K562 (cell line): ENCODE data around the gene CRYBG2. TPM values are rescaled to one million over a fixed set of nuclear protein-coding genes. Genes with fewer than 3 reads are reported as not detected.

Source experiments
- ATAC-seq: fragments of 200-7000 bp; cut with Tn5 transposase; 3 replicates; pipeline ENCODE4 v1.9.1; 2020; ENCODE audit warnings: moderate library complexity
- BruUV-seq: library from RNA; stranded (reverse); fragments of 400-500 nt; replicated peaks from 2 replicates; lab custom pipeline; 2021; lab: Mats Ljungman, UMichigan
- CTCF ChIA-PET: fragments of 300-600 bp; formaldehyde crosslinking; extraction: SDS; loops from one replicate; lab custom pipeline; 2021; ENCODE audit warnings: low intra/inter-chr PET ratio; lab: Yijun Ruan, JAX
- POLR2A ChIA-PET: fragments of 300-600, 350-650 bp; sonication (Branson Sonifier 250); formaldehyde crosslinking; extraction: SDS; loops from one replicate; lab custom pipeline; 2021; ENCODE audit warnings: antibody characterized with exemption, inconsistent platforms; lab: Yijun Ruan, JAX
- DNase-seq, 4 experiments: peaks; one replicate each; pipeline versions ENCODE4 v3.0.0 to v3.0.0-alpha.2; 2011 to 2018; ENCODE audit warnings: low spot score in 3 of 4, mixed read lengths in 3 of 4; ENCODE audit errors: extremely low read depth in 1 of 4
- FAIRE-seq: peaks from 2 replicates; lab custom pipeline; 2011; peaks lifted over from hg19 to GRCh38; lab: Jason Lieb, UNC
- H2AFZ ChIP-seq: 2 replicates; pipeline ENCODE4 v1.6.0; 2011; ENCODE audit warnings: low read depth, low read length, control low read depth, inconsistent platforms
- H3K27ac ChIP-seq: fragments of 200-600 bp; 3 replicates; pipeline ENCODE4 v1.8.0; 2011; ENCODE audit warnings: low read depth, mild to moderate bottlenecking, control low read depth, inconsistent platforms, low read length, moderate library complexity, mixed read lengths; ENCODE audit errors: extremely low read depth
- H3K27me3 ChIP-seq, 2 experiments: fragments of 300-600 bp in 1 of 2; 2 replicates in 1 of 2; 3 replicates in 1 of 2; pipeline versions ENCODE4 v1.6.0 to v1.8.0; 2011; ENCODE audit warnings: inconsistent platforms in 2 of 2, low read length in 2 of 2, mild to moderate bottlenecking in 1 of 2, mixed read lengths in 1 of 2, moderate library complexity in 1 of 2; ENCODE audit not compliant: control insufficient read depth in 2 of 2, insufficient read depth in 2 of 2
- H3K36me3 ChIP-seq: fragments of 300-600 bp; 3 replicates; pipeline ENCODE4 v1.8.0; 2011; ENCODE audit warnings: mild to moderate bottlenecking, low read length, inconsistent platforms; ENCODE audit not compliant: control insufficient read depth, insufficient read depth
- H3K4me1 ChIP-seq, 2 experiments: fragments of 200-600 bp in 1 of 2; replicated peaks in 1 of 2; 2 replicates in 1 of 2; 3 replicates in 1 of 2; pipeline versions ENCODE4 v1.5.1 to v1.8.0; 2011; ENCODE audit warnings: inconsistent platforms in 2 of 2, low read length in 2 of 2, mild to moderate bottlenecking in 1 of 2, mixed read lengths in 1 of 2, moderate library complexity in 1 of 2; ENCODE audit not compliant: control insufficient read depth in 2 of 2, insufficient read depth in 2 of 2
- H3K4me2 ChIP-seq: 2 replicates; pipeline ENCODE4 v1.6.1; 2011; ENCODE audit warnings: low read length, control low read depth, inconsistent platforms, mixed read lengths; ENCODE audit not compliant: insufficient read depth
- H3K4me3 ChIP-seq: fragments of 200-600 bp; sonication (generic), shearing (Covaris generic); 2 replicates; pipeline ENCODE4 v1.5.1; 2016; ENCODE audit warnings: control low read depth, inconsistent platforms
- H3K79me2 ChIP-seq: fragments of 200-600 bp; 3 replicates; pipeline ENCODE4 v1.8.0; 2011; ENCODE audit warnings: low read length, inconsistent platforms; ENCODE audit not compliant: control insufficient read depth, insufficient read depth
- H3K9ac ChIP-seq, 2 experiments: 2 replicates each; pipeline versions ENCODE4 v1.6.0 to v1.6.1; 2011; ENCODE audit warnings: low read depth in 2 of 2, low read length in 2 of 2, control low read depth in 1 of 2, inconsistent platforms in 1 of 2, mild to moderate bottlenecking in 1 of 2, mixed read lengths in 1 of 2; ENCODE audit not compliant: insufficient read depth in 1 of 2
- H3K9me1 ChIP-seq: one replicate; pipeline ENCODE4 v1.6.0; 2011; ENCODE audit warnings: inconsistent platforms, mild to moderate bottlenecking, low read length, moderate library complexity; ENCODE audit not compliant: control insufficient read depth, insufficient read depth
- H3K9me3 ChIP-seq: replicated peaks from 2 replicates; pipeline ENCODE4 v1.5.1; 2011; ENCODE audit warnings: low read depth, low read length, inconsistent platforms; ENCODE audit not compliant: control insufficient read depth, insufficient read depth
- H4K20me1 ChIP-seq: replicated peaks from 2 replicates; pipeline ENCODE4 v1.6.1; 2011; ENCODE audit warnings: low read length, inconsistent platforms, mixed read lengths; ENCODE audit not compliant: control insufficient read depth, insufficient read depth
- BRCA1 ChIP-seq, 2 experiments: fragments of 450-650 bp in 1 of 2; sonication (generic) in 1 of 2; formaldehyde crosslinking in 1 of 2; IDR thresholded peaks; 2 replicates each; pipeline versions ENCODE4 v1.5.0 to v1.6.1; 2017 to 2020; ENCODE audit warnings: mild to moderate bottlenecking in 1 of 2, missing genetic modification reagents in 1 of 2
- CCNT2 ChIP-seq: IDR thresholded peaks from 2 replicates; pipeline ENCODE4 v1.6.1; 2011; ENCODE audit warnings: borderline replicate concordance, low read depth, mild to moderate bottlenecking, moderate library complexity, mixed read lengths, low read length; ENCODE audit not compliant: insufficient read length; ENCODE audit errors: extremely low read depth
- GATAD2B ChIP-seq: fragments of 450-650 bp; IDR thresholded peaks from 2 replicates; pipeline ENCODE4 v1.6.1; 2017; ENCODE audit warnings: mild to moderate bottlenecking, borderline replicate concordance
- KDM4B ChIP-seq, 2 experiments: fragments of 450-650 bp in 1 of 2; sonication (generic) in 1 of 2; IDR thresholded peaks; 2 replicates each; pipeline ENCODE4 v1.6.1; 2016 to 2017; ENCODE audit warnings: borderline replicate concordance in 2 of 2, antibody characterized with exemption in 1 of 2, low read depth in 1 of 2, mild to moderate bottlenecking in 1 of 2
- KLF16 ChIP-seq: IDR thresholded peaks from 2 replicates; pipeline ENCODE4 v1.6.1; 2016; ENCODE audit warnings: antibody characterized with exemption
- MECOM ChIP-seq: fragments of 250-450 bp; sonication (Bioruptor Pico); IDR thresholded peaks from 2 replicates; pipeline ENCODE4 v1.8.0; 2022; ENCODE audit warnings: inconsistent platforms
- SMAD1 ChIP-seq: fragments of 150-350 bp; IDR thresholded peaks from 2 replicates; pipeline ENCODE4 v1.6.1; 2014; ENCODE audit warnings: low read length, low read depth; ENCODE audit not compliant: partially characterized antibody
- TFAM ChIP-seq: fragments of 250-450 bp; sonication (Bioruptor Pico); conservative IDR thresholded peaks from 2 replicates; pipeline ENCODE4 v1.5.0; 2021; ENCODE audit warnings: mild to moderate bottlenecking, moderate library complexity
- WHSC1 ChIP-seq: IDR thresholded peaks from one replicate; pipeline ENCODE4 v1.6.1; 2012; ENCODE audit warnings: low read length, control low read depth, inconsistent platforms
- WGBS: fragments of 100-300 bp; shearing (Covaris generic); methylation state at CpG from one replicate; pipeline ENCODE4 v1.1.6; 2016; ENCODE audit warnings: low coverage, mixed read lengths; ENCODE audit not compliant: insufficient coverage; ENCODE audit errors: missing lambda C conversion rate; 5-methylcytosine and 5-hydroxymethylcytosine counted together
- in situ Hi-C: fragments of 300-500 bp; cut with MboI; formaldehyde crosslinking; loops from 4 replicates; pipeline ENCODE4 v1.15.0; 2018; ENCODE audit warnings: inconsistent platforms, mixed read lengths
- intact Hi-C: fragments of 100-400 bp; cut with micrococcal nuclease; formaldehyde crosslinking; loops from 2 replicates; pipeline ENCODE4 v1.14.2; 2022
- polyA plus RNA-seq, 8 experiments: library from polyadenylated mRNA; depleted of rRNA in 4 of 8; stranded (reverse) in 5 of 8; unstranded in 3 of 8; fragments of >200 nt; fragmentation: Nextera tagmentation in 2 of 8; fragmentation: Illumina TruSeq in 1 of 8; extraction: Ambion mirVana in 2 of 8; extraction: Trizol in 1 of 8; gene quantifications; 2 replicates each; pipeline versions ENCODE4 v1.2.1 to v1.2.3, GENCODE V29; 2011 to 2014; ENCODE audit warnings: inconsistent platforms in 1 of 8, missing spikeins in 1 of 8
- total RNA-seq, 7 experiments: library from RNA; depleted of rRNA in 6 of 7; stranded (reverse); fragments of >200 nt in 6 of 7; fragmentation: Illumina TruSeq in 2 of 7; extraction: Trizol in 2 of 7; gene quantifications; 2 replicates each; pipeline versions ENCODE4 v1.2.1 to v1.2.3, GENCODE V29; 2011 to 2021; ENCODE audit warnings: low replicate concordance in 1 of 7
- TF ChIP-seq, protein P1 (sequence below): fragments of 250-450 bp; sonication (Bioruptor Pico); IDR thresholded peaks from 2 replicates; pipeline ENCODE4 v1.8.0; 2021; ENCODE audit warnings: borderline replicate concordance, mild to moderate bottlenecking, moderate library complexity; ENCODE audit not compliant: poor library complexity, severe bottlenecking
- TF ChIP-seq, protein P2 (sequence below): IDR thresholded peaks from 3 replicates; pipeline ENCODE4 v1.6.1; 2011; ENCODE audit warnings: borderline replicate concordance, mild to moderate bottlenecking; ENCODE audit not compliant: insufficient read length, insufficient read depth
- TF ChIP-seq, protein P3 (sequence below): fragments of 450-650 bp; IDR thresholded peaks from 2 replicates; pipeline ENCODE4 v1.6.1; 2017; ENCODE audit warnings: antibody characterized with exemption, mild to moderate bottlenecking
- TF ChIP-seq, protein P4 (sequence below): fragments of 450-650 bp; IDR thresholded peaks from 2 replicates; pipeline ENCODE4 v1.6.1; 2016; ENCODE audit warnings: mild to moderate bottlenecking

The CRYBG2 gene
- total and polyA plus RNA-seq, 9 of the 15 experiments (the other 6 are each of a cell fraction or from before 2014, with no cell fraction given): 0.39 to 8.5 (median 3.7) TPM

DNA sequence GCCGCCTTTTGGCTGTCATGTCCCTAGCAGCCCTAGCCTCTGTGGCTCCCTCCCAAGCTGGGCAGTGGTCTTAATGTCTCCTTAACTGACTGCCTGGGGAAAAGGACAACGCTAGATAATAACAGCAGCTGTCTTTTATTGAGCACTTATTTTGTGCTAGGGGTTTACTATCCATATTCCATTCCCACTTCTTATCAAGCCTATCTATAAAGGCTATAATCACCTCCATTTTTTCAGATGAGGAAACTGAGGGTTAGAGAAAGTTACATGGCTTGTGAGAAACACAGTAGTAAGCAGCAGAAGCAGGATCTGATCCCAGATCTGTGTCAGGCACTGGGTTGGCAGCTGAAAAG lies 67.9 kb downstream of the CRYBG2 start:
- FAIRE-seq (no peak), ATAC-seq (no peak), DNase-seq (no peak)
- peak overlapping the region; percentile 69 for H3K27ac ChIP-seq
- peaks cover 28% of the 10 kb centered on the region for H3K36me3 ChIP-seq
- no TSS peak for BruUV-seq
- no peaks in the 10 kb centered on the region for H4K20me1 ChIP-seq
- ChIA-PET CTCF (interaction anchor here (2.3 to 4.2 kb wide), 4 partner anchors 36 to 131 kb away, joined by 12 to 29 read pairs (median 19); no protein-coding TSS in a partner anchor), POLR2A (interaction anchor here (0.6 to 2.1 kb wide), 12 partner anchors 21 to 352 kb away, joined by 3 to 11 read pairs (median 3); partner anchors contain the start of gene CD52)
- H3K4me1 ChIP-seq: peaks cover 80 to 99% of the 10 kb centered on the region in 2 experiments
- intact Hi-C loops (no loop called here), in situ Hi-C loops (loop anchor here (5.0 kb wide), 1 partner anchor 36 kb away; no protein-coding TSS in a partner anchor)
- peak overlapping the region; percentile 27 to 61 for H3K9ac ChIP-seq
- 0 out of 2 replicates have a peak overlapping the region, but pooled peaks have one; percentile 2 for H3K4me2 ChIP-seq
- peaks cover 7% of the 10 kb centered on the region; the same call in 2 of the 3 replicates for H3K79me2 ChIP-seq
- H2AFZ ChIP-seq: no peak overlapping the region
- WGBS: 54% methylated on average over 2 of the region's 2 CpGs
- no peak overlapping the region for H3K4me3 ChIP-seq
- H3K9me3 ChIP-seq: no peaks in the 10 kb centered on the region
- no peaks in the 10 kb centered on the region for H3K9me1 ChIP-seq
- H3K27me3 ChIP-seq: no peaks in the 10 kb centered on the region
- TF ChIP-seq, protein P1, sequence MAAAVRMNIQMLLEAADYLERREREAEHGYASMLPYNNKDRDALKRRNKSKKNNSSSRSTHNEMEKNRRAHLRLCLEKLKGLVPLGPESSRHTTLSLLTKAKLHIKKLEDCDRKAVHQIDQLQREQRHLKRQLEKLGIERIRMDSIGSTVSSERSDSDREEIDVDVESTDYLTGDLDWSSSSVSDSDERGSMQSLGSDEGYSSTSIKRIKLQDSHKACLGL (CRISPR knock-in tag): no peak
- TF ChIP-seq, protein P2, sequence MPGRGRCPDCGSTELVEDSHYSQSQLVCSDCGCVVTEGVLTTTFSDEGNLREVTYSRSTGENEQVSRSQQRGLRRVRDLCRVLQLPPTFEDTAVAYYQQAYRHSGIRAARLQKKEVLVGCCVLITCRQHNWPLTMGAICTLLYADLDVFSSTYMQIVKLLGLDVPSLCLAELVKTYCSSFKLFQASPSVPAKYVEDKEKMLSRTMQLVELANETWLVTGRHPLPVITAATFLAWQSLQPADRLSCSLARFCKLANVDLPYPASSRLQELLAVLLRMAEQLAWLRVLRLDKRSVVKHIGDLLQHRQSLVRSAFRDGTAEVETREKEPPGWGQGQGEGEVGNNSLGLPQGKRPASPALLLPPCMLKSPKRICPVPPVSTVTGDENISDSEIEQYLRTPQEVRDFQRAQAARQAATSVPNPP: no peak
- TF ChIP-seq CCNT2: no peak
- TF ChIP-seq BRCA1 (IDR thresholded peaks at IDR 0.05): no peak
- no peak for TF ChIP-seq BRCA1 (CRISPR knock-in tag; IDR thresholded peaks at IDR 0.05)
- no peak for TF ChIP-seq GATAD2B
- TF ChIP-seq, protein P3, sequence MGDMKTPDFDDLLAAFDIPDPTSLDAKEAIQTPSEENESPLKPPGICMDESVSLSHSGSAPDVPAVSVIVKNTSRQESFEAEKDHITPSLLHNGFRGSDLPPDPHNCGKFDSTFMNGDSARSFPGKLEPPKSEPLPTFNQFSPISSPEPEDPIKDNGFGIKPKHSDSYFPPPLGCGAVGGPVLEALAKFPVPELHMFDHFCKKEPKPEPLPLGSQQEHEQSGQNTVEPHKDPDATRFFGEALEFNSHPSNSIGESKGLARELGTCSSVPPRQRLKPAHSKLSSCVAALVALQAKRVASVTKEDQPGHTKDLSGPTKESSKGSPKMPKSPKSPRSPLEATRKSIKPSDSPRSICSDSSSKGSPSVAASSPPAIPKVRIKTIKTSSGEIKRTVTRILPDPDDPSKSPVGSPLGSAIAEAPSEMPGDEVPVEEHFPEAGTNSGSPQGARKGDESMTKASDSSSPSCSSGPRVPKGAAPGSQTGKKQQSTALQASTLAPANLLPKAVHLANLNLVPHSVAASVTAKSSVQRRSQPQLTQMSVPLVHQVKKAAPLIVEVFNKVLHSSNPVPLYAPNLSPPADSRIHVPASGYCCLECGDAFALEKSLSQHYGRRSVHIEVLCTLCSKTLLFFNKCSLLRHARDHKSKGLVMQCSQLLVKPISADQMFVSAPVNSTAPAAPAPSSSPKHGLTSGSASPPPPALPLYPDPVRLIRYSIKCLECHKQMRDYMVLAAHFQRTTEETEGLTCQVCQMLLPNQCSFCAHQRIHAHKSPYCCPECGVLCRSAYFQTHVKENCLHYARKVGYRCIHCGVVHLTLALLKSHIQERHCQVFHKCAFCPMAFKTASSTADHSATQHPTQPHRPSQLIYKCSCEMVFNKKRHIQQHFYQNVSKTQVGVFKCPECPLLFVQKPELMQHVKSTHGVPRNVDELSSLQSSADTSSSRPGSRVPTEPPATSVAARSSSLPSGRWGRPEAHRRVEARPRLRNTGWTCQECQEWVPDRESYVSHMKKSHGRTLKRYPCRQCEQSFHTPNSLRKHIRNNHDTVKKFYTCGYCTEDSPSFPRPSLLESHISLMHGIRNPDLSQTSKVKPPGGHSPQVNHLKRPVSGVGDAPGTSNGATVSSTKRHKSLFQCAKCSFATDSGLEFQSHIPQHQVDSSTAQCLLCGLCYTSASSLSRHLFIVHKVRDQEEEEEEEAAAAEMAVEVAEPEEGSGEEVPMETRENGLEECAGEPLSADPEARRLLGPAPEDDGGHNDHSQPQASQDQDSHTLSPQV: peak; percentile 23; the same call in 1 of the 2 replicates
- TF ChIP-seq, protein P4, sequence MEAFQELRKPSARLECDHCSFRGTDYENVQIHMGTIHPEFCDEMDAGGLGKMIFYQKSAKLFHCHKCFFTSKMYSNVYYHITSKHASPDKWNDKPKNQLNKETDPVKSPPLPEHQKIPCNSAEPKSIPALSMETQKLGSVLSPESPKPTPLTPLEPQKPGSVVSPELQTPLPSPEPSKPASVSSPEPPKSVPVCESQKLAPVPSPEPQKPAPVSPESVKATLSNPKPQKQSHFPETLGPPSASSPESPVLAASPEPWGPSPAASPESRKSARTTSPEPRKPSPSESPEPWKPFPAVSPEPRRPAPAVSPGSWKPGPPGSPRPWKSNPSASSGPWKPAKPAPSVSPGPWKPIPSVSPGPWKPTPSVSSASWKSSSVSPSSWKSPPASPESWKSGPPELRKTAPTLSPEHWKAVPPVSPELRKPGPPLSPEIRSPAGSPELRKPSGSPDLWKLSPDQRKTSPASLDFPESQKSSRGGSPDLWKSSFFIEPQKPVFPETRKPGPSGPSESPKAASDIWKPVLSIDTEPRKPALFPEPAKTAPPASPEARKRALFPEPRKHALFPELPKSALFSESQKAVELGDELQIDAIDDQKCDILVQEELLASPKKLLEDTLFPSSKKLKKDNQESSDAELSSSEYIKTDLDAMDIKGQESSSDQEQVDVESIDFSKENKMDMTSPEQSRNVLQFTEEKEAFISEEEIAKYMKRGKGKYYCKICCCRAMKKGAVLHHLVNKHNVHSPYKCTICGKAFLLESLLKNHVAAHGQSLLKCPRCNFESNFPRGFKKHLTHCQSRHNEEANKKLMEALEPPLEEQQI: no peak
- TF ChIP-seq KDM4B (IDR thresholded peaks at IDR 0.05; ENCODE audit: borderline replicate concordance in 2 of 2, low read depth in 1 of 2): no peak
- TF ChIP-seq WHSC1: peak; percentile 0
- no peak for TF ChIP-seq MECOM (CRISPR knock-in tag)
- TF ChIP-seq TFAM (CRISPR knock-in tag): no peak
- no peak for TF ChIP-seq SMAD1
- 0 out of 2 replicates have a peak, but pooled peaks have one; percentile 2 for TF ChIP-seq KLF16
